Measurements from ENCODE around the gene ZMIZ2.

The ZMIZ2 gene

DNA sequence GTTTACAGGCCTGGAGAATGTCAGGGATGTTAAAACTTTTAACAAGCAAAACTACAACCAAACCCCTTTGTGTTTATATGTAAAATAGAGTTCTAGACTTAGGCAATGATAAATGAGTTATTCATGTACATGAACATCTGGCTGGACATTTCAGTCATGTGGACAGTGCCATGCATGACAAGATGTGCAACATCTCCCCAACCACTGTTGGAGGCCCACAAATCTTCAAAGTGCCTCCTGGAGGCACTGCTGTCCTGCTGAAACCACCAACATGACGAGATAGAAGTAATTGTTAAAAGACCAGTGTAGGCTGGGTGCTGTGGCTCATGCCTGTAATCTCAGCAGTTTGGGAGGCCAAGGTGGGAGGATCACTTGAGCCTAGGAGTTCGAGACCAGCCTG, 66.3 kb downstream of the ZMIZ2 start:
- ChIA-PET POLR2A (interaction anchor here (0.6 kb wide), 1 partner anchor 15 kb away, joined by 3 read pairs; no protein-coding TSS in a partner anchor), CTCF (no interaction called here)
- TF ChIP-seq, protein P1, sequence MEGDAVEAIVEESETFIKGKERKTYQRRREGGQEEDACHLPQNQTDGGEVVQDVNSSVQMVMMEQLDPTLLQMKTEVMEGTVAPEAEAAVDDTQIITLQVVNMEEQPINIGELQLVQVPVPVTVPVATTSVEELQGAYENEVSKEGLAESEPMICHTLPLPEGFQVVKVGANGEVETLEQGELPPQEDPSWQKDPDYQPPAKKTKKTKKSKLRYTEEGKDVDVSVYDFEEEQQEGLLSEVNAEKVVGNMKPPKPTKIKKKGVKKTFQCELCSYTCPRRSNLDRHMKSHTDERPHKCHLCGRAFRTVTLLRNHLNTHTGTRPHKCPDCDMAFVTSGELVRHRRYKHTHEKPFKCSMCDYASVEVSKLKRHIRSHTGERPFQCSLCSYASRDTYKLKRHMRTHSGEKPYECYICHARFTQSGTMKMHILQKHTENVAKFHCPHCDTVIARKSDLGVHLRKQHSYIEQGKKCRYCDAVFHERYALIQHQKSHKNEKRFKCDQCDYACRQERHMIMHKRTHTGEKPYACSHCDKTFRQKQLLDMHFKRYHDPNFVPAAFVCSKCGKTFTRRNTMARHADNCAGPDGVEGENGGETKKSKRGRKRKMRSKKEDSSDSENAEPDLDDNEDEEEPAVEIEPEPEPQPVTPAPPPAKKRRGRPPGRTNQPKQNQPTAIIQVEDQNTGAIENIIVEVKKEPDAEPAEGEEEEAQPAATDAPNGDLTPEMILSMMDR (IDR thresholded peaks at IDR 0.05; ENCODE audit: insufficient read depth, low read length, missing control alignments), result no peak
- no peak for DNase-seq (ENCODE audit: low read depth, low spot score)
- no peak overlapping the region for H3K4me3 ChIP-seq (ENCODE audit: low read depth, low read length)

GRCh38 chr7:44819292-44819691, 70.6 kb downstream of the ZMIZ2 start:
- DNase-seq (ENCODE audit: low read depth, low spot score), result no peak
- TF ChIP-seq, protein P1 (IDR thresholded peaks at IDR 0.05; ENCODE audit: insufficient read depth, low read length, missing control alignments), result no peak
- no peak overlapping the region for H3K4me3 ChIP-seq (ENCODE audit: low read depth, low read length)
- POLR2A ChIA-PET, result no interaction called here
- CTCF ChIA-PET, result interaction anchor here (0.5 to 1.0 kb wide), 2 partner anchors 231 to 1343 kb away, joined by 3 read pairs; no protein-coding TSS in a partner anchor
